ENCODE results near the gene CSNK1G1. TPM values are rescaled to one million over a fixed set of nuclear protein-coding genes. Genes with fewer than 3 reads are reported as not detected.
A peak's percentile ranks its signal among the peaks of the same experiment; 100 is the strongest.

Gene CSNK1G1
- total and polyA plus RNA-seq, 2 of the 8 experiments (the other 6 are each of a cell fraction or from before 2014, with no cell fraction given) = 6.0 to 12.9 TPM

DNA sequence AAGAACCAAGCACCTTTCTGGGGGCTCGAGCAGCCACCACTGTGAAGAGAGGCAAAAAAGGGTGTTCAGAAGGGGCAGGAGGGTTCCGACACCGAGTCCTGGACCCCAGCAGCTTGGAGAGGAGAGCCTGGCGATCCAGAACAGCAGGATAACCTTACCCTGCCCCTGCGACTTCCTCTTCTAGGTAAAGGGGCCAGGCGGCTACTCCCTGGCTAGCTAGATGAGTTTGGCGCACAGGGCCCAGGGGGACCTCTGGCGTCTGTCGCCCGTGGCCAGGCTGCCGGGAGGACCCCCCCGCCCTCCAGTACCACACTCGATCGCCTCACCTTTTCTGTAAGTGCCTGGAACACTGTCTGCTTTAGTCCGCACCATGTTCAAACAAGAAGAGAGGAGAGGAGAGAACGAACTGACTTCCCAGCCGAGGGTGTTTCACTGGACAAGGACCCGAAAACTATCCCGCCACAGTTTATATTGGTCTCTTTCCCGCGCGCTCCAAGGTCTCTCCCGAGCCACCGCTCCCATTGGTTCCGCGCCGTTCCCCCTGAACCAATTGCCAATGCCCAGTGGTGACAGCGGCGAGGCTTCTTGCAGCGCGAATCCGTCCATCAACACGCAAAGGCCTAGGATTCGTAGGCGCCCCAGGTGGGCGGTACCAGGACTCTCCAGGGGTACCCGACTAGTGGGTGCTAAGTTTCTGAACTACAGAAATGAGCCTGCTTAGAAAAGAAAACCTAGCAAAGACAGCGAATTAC lies 25.2 kb upstream of the CSNK1G1 start, which contains the start of gene PCLAF (continued):
- TF ChIP-seq, protein P1, sequence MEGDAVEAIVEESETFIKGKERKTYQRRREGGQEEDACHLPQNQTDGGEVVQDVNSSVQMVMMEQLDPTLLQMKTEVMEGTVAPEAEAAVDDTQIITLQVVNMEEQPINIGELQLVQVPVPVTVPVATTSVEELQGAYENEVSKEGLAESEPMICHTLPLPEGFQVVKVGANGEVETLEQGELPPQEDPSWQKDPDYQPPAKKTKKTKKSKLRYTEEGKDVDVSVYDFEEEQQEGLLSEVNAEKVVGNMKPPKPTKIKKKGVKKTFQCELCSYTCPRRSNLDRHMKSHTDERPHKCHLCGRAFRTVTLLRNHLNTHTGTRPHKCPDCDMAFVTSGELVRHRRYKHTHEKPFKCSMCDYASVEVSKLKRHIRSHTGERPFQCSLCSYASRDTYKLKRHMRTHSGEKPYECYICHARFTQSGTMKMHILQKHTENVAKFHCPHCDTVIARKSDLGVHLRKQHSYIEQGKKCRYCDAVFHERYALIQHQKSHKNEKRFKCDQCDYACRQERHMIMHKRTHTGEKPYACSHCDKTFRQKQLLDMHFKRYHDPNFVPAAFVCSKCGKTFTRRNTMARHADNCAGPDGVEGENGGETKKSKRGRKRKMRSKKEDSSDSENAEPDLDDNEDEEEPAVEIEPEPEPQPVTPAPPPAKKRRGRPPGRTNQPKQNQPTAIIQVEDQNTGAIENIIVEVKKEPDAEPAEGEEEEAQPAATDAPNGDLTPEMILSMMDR (IDR thresholded peaks at IDR 0.05; ENCODE audit: control extremely low read depth in 1 of 3, insufficient read depth in 1 of 3, low read depth in 1 of 3, low read length in 3 of 3) = no peak; a peak in 1 of 4 replicates
- TF ChIP-seq TAF7 (optimal IDR thresholded peaks at IDR 0.05; ENCODE audit: borderline replicate concordance, low read depth, low read length) = peak; percentile 64
- peak; percentile 64; the same call in 1 of the 2 replicates for TF ChIP-seq KDM5A (IDR thresholded peaks at IDR 0.05; ENCODE audit: low read length)
- no peak for TF ChIP-seq YY1 (IDR thresholded peaks at IDR 0.05; ENCODE audit: low read depth, low read length)
- no peak for TF ChIP-seq SRF (IDR thresholded peaks at IDR 0.05; ENCODE audit: low read depth, low read length)
- TF ChIP-seq SP1 (IDR thresholded peaks at IDR 0.05; ENCODE audit: low read depth, low read length) = peak; percentile 97
- no peak for TF ChIP-seq SAP30 (IDR thresholded peaks at IDR 0.05; ENCODE audit: insufficient read depth, insufficient replicate concordance, low read length)
- peak; percentile 90 for TF ChIP-seq TAF1 (IDR thresholded peaks at IDR 0.05; ENCODE audit: low read depth, low read length)
- no peak for TF ChIP-seq CEBPB (IDR thresholded peaks at IDR 0.05; ENCODE audit: low read depth, low read length)
- TF ChIP-seq POLR2A (IDR thresholded peaks at IDR 0.05; ENCODE audit: control extremely low read depth in 1 of 2, low read depth in 2 of 2, low read length in 2 of 2) = peak; percentile 85 to 97
- peak; percentile 10 to 28; a peak in 1 of 4 replicates for TF ChIP-seq RAD21 (IDR thresholded peaks at IDR 0.05 in 1 of 2, conservative IDR thresholded peaks at IDR 0.05 in 1 of 2; ENCODE audit: low read depth in 2 of 2, low read length in 2 of 2)
- TF ChIP-seq SIRT6 (IDR thresholded peaks at IDR 0.05; ENCODE audit: low read length) = no peak
- TF ChIP-seq HDAC6 (IDR thresholded peaks at IDR 0.05; ENCODE audit: low read depth, low read length) = no peak
- TF ChIP-seq TBP (IDR thresholded peaks at IDR 0.05; ENCODE audit: low read depth, low read length) = peak; percentile 94
- no peak for TF ChIP-seq KDM4A (IDR thresholded peaks at IDR 0.05; ENCODE audit: low read depth, low read length, severe bottlenecking)
- no peak for TF ChIP-seq RXRA (IDR thresholded peaks at IDR 0.05; ENCODE audit: insufficient read depth, low read depth, low read length)
- no peak for TF ChIP-seq BACH1 (IDR thresholded peaks at IDR 0.05; ENCODE audit: low read length)
- no peak for TF ChIP-seq HDAC2 (IDR thresholded peaks at IDR 0.05; ENCODE audit: borderline replicate concordance in 1 of 2, low read depth in 2 of 2, low read length in 2 of 2)
- TF ChIP-seq, protein P2, sequence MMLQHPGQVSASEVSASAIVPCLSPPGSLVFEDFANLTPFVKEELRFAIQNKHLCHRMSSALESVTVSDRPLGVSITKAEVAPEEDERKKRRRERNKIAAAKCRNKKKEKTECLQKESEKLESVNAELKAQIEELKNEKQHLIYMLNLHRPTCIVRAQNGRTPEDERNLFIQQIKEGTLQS (IDR thresholded peaks at IDR 0.05; ENCODE audit: insufficient read depth, low read depth, low read length) = no peak
- TF ChIP-seq JUND (IDR thresholded peaks at IDR 0.05; ENCODE audit: low read length) = no peak
- TF ChIP-seq EP300 (IDR thresholded peaks at IDR 0.05; ENCODE audit: borderline replicate concordance in 1 of 2, low read depth in 2 of 2, low read length in 2 of 2) = no peak
- TF ChIP-seq SP4 (IDR thresholded peaks at IDR 0.05; ENCODE audit: low read length) = no peak
